Measurements from ENCODE around the gene PCED1B.

- no peak for TF ChIP-seq OVOL2 (CRISPR knock-in tag; IDR thresholded peaks at IDR 0.05; ENCODE audit: borderline replicate concordance)
- TF ChIP-seq NR3C1 (CRISPR knock-in tag; conservative IDR thresholded peaks at IDR 0.05; ENCODE audit: low read depth), result no peak
- TF ChIP-seq E2F4 (CRISPR knock-in tag; IDR thresholded peaks at IDR 0.05; ENCODE audit: borderline replicate concordance, low read depth), result no peak
- no peak for TF ChIP-seq PRRX2 (CRISPR knock-in tag; IDR thresholded peaks at IDR 0.05)
Observed at GRCh38 chr12:47271800-47272239, 192.4 kb downstream of the PCED1B start.

All from WTC11 (cell line).